Measurements from ENCODE around the gene HSPBP1.

GRCh38 chr19:55251341-55252081 lies 28.4 kb downstream of the HSPBP1 start:
- TF ChIP-seq CTCF (IDR thresholded peaks at IDR 0.05) (no peak), POLR2A (IDR thresholded peaks at IDR 0.05) (no peak)

All from adrenal gland (tissue), 5 donors.